ENCODE data around the gene CFAP221. TPM values are rescaled to one million over a fixed set of nuclear protein-coding genes. Genes with fewer than 3 reads are reported as not detected.

The CFAP221 gene
- total RNA-seq, 1 experiment from 2014 or later = 0.20 TPM

DNA sequence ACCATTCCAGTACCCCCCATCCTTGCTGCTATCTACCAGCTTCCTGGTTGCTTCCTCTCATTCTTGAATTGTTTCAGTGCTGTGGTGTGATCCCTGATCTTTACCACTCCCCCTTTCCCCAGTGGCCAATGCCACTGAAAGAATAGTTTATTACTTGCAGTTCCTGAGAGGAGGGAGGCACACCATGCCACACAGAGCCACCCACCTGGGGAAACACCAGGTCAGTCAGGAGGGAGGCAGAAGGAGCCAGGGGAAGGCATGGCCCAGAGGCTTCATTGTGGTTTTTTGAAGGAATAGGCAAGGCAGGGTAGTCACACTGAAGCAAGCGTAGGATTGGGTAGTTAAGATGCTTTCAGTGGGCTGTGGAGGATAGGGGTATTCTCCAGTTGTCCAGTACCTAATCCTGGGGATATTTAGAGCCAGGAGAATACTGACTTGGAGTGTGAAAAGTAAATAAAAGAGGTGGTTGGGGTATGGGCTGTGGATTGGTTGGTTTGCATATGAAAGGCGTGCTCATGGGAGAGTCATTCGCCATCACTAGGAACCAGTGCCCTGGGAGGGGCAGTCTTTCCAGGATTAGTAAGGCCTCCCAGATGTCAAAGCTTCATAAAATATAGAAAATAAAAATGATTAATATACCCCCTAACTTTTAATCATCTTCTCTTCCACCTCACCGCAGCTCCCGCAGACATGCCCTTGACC, 128.1 kb downstream of the CFAP221 start:
- H3T11ph ChIP-seq (ENCODE audit: low read length) = no peak overlapping the region
- Mint-ChIP-seq H3K4me3 (no peak overlapping the region), H3K36me3 (ENCODE audit: insufficient read depth in 1 of 3, low read depth in 3 of 3) (peaks cover 0 to 2% (median 0%) of the 10 kb centered on the region in 3 experiments; a peak in 2 of 7 replicates), H3K27me3 (ENCODE audit: low read depth) (no peaks in the 10 kb centered on the region), H3K4me1 (peaks cover 18 to 21% of the 10 kb centered on the region in 2 experiments), H3K9me3 (no peaks in the 10 kb centered on the region), H3K27ac (no peak overlapping the region)
- no peak overlapping the region for H2AFZ ChIP-seq (ENCODE audit: low read length)
- H3K14ac ChIP-seq (ENCODE audit: insufficient read depth, low read length) = no peak overlapping the region
- no peak overlapping the region for H3K18ac ChIP-seq (ENCODE audit: insufficient read length, low read depth, low read length)
- H4K8ac ChIP-seq (replicated peaks; ENCODE audit: insufficient read length, low read depth, low read length) = no peak overlapping the region
- H3K4ac ChIP-seq (ENCODE audit: low read depth, low read length) = no peak overlapping the region
- no peak overlapping the region for H3K4me2 ChIP-seq (ENCODE audit: insufficient read depth, insufficient read length, low read length)
- no peak overlapping the region for H2BK15ac ChIP-seq (ENCODE audit: low read depth, low read length)
- no peaks in the 10 kb centered on the region for H3K79me2 ChIP-seq (ENCODE audit: insufficient read depth, low read length)
- TF ChIP-seq, protein P1, sequence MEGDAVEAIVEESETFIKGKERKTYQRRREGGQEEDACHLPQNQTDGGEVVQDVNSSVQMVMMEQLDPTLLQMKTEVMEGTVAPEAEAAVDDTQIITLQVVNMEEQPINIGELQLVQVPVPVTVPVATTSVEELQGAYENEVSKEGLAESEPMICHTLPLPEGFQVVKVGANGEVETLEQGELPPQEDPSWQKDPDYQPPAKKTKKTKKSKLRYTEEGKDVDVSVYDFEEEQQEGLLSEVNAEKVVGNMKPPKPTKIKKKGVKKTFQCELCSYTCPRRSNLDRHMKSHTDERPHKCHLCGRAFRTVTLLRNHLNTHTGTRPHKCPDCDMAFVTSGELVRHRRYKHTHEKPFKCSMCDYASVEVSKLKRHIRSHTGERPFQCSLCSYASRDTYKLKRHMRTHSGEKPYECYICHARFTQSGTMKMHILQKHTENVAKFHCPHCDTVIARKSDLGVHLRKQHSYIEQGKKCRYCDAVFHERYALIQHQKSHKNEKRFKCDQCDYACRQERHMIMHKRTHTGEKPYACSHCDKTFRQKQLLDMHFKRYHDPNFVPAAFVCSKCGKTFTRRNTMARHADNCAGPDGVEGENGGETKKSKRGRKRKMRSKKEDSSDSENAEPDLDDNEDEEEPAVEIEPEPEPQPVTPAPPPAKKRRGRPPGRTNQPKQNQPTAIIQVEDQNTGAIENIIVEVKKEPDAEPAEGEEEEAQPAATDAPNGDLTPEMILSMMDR (conservative IDR thresholded peaks at IDR 0.05) = no peak
- H4K91ac ChIP-seq (ENCODE audit: insufficient read length, low read depth, low read length) = no peak overlapping the region
- no peak overlapping the region for H2BK5ac ChIP-seq (ENCODE audit: insufficient read length, low read length)
- H2BK20ac ChIP-seq (ENCODE audit: low read depth, low read length, poor library complexity, severe bottlenecking) = no peak overlapping the region
- no peaks in the 10 kb centered on the region for H3K27me3 ChIP-seq (ENCODE audit: insufficient read depth, low read length)
- H3K56ac ChIP-seq (ENCODE audit: insufficient read length, low read depth, low read length) = no peak overlapping the region
- no peaks in the 10 kb centered on the region for H3K23me2 ChIP-seq (ENCODE audit: insufficient read length, low read depth, low read length, poor library complexity, severe bottlenecking)
- H2AK5ac ChIP-seq (ENCODE audit: insufficient read length, low read length) = no peak overlapping the region
- no peak for DNase-seq
- H3K79me1 ChIP-seq (ENCODE audit: insufficient read depth, low read depth, low read length, poor library complexity, severe bottlenecking) = no peaks in the 10 kb centered on the region
- no CpG with 5 or more reads among the region's 5 CpGs for WGBS (ENCODE audit: extremely low coverage, insufficient read length, low lambda C conversion rate)
- H3K9me3 ChIP-seq (ENCODE audit: control insufficient read depth, low read depth, low read length) = no peaks in the 10 kb centered on the region
- H2BK120ac ChIP-seq (ENCODE audit: low read depth, low read length, poor library complexity, severe bottlenecking) = no peak overlapping the region
- H2BK12ac ChIP-seq (ENCODE audit: insufficient read length, low read depth, low read length) = no peak overlapping the region
- H3K27ac ChIP-seq (ENCODE audit: insufficient read length, low read depth, low read length) = no peak overlapping the region
- no peak overlapping the region for H4K5ac ChIP-seq (ENCODE audit: insufficient read length, low read depth, low read length)
- peaks cover 8% of the 10 kb centered on the region; the same call in 1 of the 2 replicates for H3K4me1 ChIP-seq (ENCODE audit: insufficient read depth, low read length)
- H3K23ac ChIP-seq (ENCODE audit: insufficient read length, low read depth, low read length) = no peak overlapping the region
- no peak overlapping the region for H3K9ac ChIP-seq (ENCODE audit: extremely low read depth, insufficient read length, low read length)
- H4K20me1 ChIP-seq (ENCODE audit: control insufficient read depth, insufficient read depth, insufficient read length) = no peaks in the 10 kb centered on the region

Measured in H9 (cell line).